Gastrocnemius medialis (tissue), 4 donors: ENCODE results near the gene PCDHGA12. TPM values are rescaled to one million over a fixed set of nuclear protein-coding genes. Genes with fewer than 3 reads are reported as not detected.
"Not testable (repeated sequence)": the region's sequence is repeated elsewhere in the genome, so short reads cannot be mapped to it uniquely, and the experiment has no call there.

ENCODE experiments used
- ATAC-seq, 2 donors: fragments of 150-250 bp; one replicate each; pipeline ENCODE4 v1.9.1; 2016
- DNase-seq, 2 donors: peaks; one replicate each; pipeline ENCODE4 v3.0.0-alpha.2; 2019
- H3K27ac ChIP-seq, 4 donors: fragments of 200-600 bp; sonication (generic); 1 replicate in 1 of 4; 2 replicates in 3 of 4; pipeline ENCODE4 v1.5.1; 2016 to 2018; ENCODE audit warnings: mild to moderate bottlenecking in 2 of 4, moderate library complexity in 1 of 4
- H3K27me3 ChIP-seq, 3 donors: fragments of 200-600 bp; sonication (generic) in 2 of 3; 1 replicate in 1 of 3; 2 replicates in 2 of 3; pipeline versions ENCODE4 v1.5.1 to v1.6.0; 2016 to 2019; ENCODE audit warnings: mild to moderate bottlenecking in 1 of 3, moderate library complexity in 1 of 3
- H3K36me3 ChIP-seq, 2 donors: fragments of 200-600 bp; sonication (generic) in 1 of 2; one replicate each; pipeline ENCODE4 v1.5.1; 2017 to 2018
- H3K4me1 ChIP-seq, 2 donors: fragments of 200-600 bp; sonication (generic) in 1 of 2; one replicate each; pipeline ENCODE4 v1.5.1; 2016 to 2017; ENCODE audit warnings: mild to moderate bottlenecking in 2 of 2
- H3K4me3 ChIP-seq, 4 donors: fragments of 200-600 bp; sonication (generic) in 3 of 4; 1 replicate in 1 of 4; 2 replicates in 3 of 4; pipeline ENCODE4 v1.5.1; 2016 to 2019; ENCODE audit warnings: mild to moderate bottlenecking in 2 of 4
- H3K9me3 ChIP-seq, 3 donors: fragments of 200-600 bp; sonication (generic) in 2 of 3; 1 replicate in 1 of 3; 2 replicates in 2 of 3; pipeline ENCODE4 v1.5.1; 2016 to 2019
- CTCF ChIP-seq, 5 experiments: fragments of 450-650 bp in 3 of 5; fragments of 200-600 bp in 2 of 5; sonication (generic) in 2 of 5; IDR thresholded peaks in 4 of 5; conservative IDR thresholded peaks in 1 of 5; 1 replicate in 4 of 5; 2 replicates in 1 of 5; pipeline ENCODE4 v1.5.1; 2016 to 2019; ENCODE audit warnings: antibody characterized with exemption in 5 of 5, mild to moderate bottlenecking in 3 of 5, moderate library complexity in 3 of 5
- POLR2A ChIP-seq, 2 donors: fragments of 450-650 bp; IDR thresholded peaks; one replicate each; pipeline ENCODE4 v1.6.1; 2017; ENCODE audit warnings: antibody characterized with exemption in 2 of 2, mild to moderate bottlenecking in 2 of 2, moderate library complexity in 2 of 2
- in situ Hi-C, 4 donors: fragments of 200-750 bp; cut with MboI; loops; one replicate each; pipeline versions ENCODE4 v1.15.0 to v1.8.0; 2017; ENCODE audit warnings: low sequenced_read_pairs in 4 of 4
- intact Hi-C: fragments of 100-400 bp; cut with DNase I; formaldehyde crosslinking; loops from one replicate; pipeline ENCODE4 v1.15.1; 2023; ENCODE audit warnings: low total_unique reads
- total RNA-seq, 4 donors: library from RNA; depleted of rRNA; stranded (reverse); fragments of >200 nt; gene quantifications; one replicate each; pipeline versions ENCODE4 v1.1.0 to v1.2.3, GENCODE V29; 2016

Gene PCDHGA12
- total RNA-seq, 4 donors from 2014 or later, result 1.1 to 5.4 (median 1.7) TPM

- TF ChIP-seq CTCF (IDR thresholded peaks at IDR 0.05 in 4 of 5, conservative IDR thresholded peaks at IDR 0.05 in 1 of 5), result no peak
- TF ChIP-seq POLR2A (IDR thresholded peaks at IDR 0.05), result no peak
- Histone ChIP-seq H3K36me3 (peaks cover 0 to 4% of the 10 kb centered on the region in 2 donors), H3K4me1 (peaks cover 11 to 17% of the 10 kb centered on the region in 2 donors), H3K27me3 (peaks cover 0 to 6% (median 4%) of the 10 kb centered on the region in 3 donors), H3K4me3 (peak overlapping the region in 2 of 4 donors; percentile 17 to 44), H3K9me3 (peaks cover 0 to 6% (median 0%) of the 10 kb centered on the region in 3 donors), H3K27ac (no peak overlapping the region)
- in situ Hi-C loops (no loop called here), intact Hi-C loops (no loop called here)
- no peak for ATAC-seq
- DNase-seq, result no peak
Observed at GRCh38 chr5:141399555-141400258, 30.6 kb upstream of the PCDHGA12 start.

DNA sequence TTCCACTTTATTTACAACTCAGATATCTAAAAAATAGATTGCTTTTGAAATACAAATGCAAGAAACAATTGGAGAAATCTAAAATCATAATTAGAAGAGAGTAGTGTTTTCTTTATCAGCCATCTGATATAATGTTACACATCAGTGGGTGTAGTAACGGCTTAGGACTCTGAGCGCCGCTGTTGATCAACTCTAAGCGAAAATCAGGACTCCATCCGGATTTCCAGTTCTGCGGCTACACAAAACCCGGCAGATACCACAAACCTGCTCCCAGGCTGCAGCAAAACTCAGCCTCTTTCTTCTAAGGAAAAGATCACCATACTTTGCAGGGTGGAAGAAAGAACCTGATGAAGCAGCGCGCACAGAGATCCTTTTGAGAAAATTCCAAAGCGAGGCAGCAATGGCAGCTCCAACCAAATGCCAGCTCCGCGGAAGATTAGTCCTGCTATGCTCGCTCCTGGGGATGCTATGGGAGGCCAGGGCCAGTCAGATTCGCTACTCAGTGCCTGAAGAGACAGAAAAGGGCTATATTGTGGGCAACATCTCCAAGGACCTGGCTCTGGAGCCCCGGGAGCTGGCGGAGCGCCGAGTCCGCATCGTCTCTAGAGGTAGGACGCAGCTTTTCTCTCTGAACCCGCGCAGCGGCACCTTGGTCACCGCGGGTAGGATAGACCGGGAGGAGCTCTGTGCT is 27.6 kb upstream of the PCDHGA12 start, which contains the start of gene PCDHGA9:
TSS of gene PCDHGA9 (plus strand) at position 226 of the 691 bp plus-strand sequence. CDS start at position 401, 175 bp downstream.
- peaks cover 0 to 4% of the 10 kb centered on the region in 2 donors for H3K36me3 ChIP-seq
- intact Hi-C loops, result no loop called here
- DNase-seq (no peak), ATAC-seq (peak; percentile 55 to 63)
- in situ Hi-C loops, result no loop called here
- H3K27ac ChIP-seq, result no peak within 1 kb of the TSS
- H3K27me3 ChIP-seq, result peaks cover 0 to 4% (median 0%) of the 10 kb centered on the region in 3 donors
- peaks cover 14 to 15% of the 10 kb centered on the region in 2 donors for H3K4me1 ChIP-seq
- peaks cover 0 to 6% (median 0%) of the 10 kb centered on the region in 3 donors for H3K9me3 ChIP-seq
- TF ChIP-seq POLR2A (IDR thresholded peaks at IDR 0.05) (no peak), CTCF (IDR thresholded peaks at IDR 0.05 in 4 of 5, conservative IDR thresholded peaks at IDR 0.05 in 1 of 5) (peak in 4 of 5 experiments; percentile 35 to 46 (median 40))
- H3K4me3 ChIP-seq, result peak within 1 kb of the TSS; percentile 29 to 45 (median 37)

DNA sequence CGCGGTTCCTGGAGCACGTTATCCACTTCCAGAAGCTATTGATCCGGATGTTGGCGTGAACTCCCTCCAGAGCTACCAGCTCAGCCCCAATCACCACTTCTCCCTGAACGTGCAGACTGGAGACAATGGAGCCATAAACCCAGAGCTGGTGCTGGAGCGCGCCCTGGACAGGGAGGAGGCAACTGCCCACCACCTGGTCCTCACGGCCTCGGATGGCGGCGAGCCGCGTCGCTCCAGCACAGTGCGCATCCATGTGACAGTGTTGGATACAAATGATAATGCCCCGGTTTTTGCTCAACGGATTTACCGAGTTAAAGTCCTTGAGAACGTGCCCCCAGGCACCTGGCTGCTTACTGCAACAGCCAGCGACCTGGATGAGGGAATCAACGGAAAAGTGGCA is 26.9 kb upstream of the PCDHGA12 start:
- DNase-seq, result no peak
- peaks cover 0 to 4% (median 0%) of the 10 kb centered on the region in 3 donors for H3K27me3 ChIP-seq
- in situ Hi-C loops, result no loop called here
- H3K4me3 ChIP-seq, result peak overlapping the region in 2 of 4 donors; percentile 29 to 41
- peaks cover 0 to 6% (median 0%) of the 10 kb centered on the region in 3 donors for H3K9me3 ChIP-seq
- intact Hi-C loops, result no loop called here
- no peak for ATAC-seq
- H3K36me3 ChIP-seq, result peaks cover 0 to 4% of the 10 kb centered on the region in 2 donors
- peaks cover 14 to 15% of the 10 kb centered on the region in 2 donors for H3K4me1 ChIP-seq
- TF ChIP-seq CTCF (IDR thresholded peaks at IDR 0.05 in 4 of 5, conservative IDR thresholded peaks at IDR 0.05 in 1 of 5) (no peak), POLR2A (IDR thresholded peaks at IDR 0.05) (no peak)
- no peak overlapping the region for H3K27ac ChIP-seq

DNA sequence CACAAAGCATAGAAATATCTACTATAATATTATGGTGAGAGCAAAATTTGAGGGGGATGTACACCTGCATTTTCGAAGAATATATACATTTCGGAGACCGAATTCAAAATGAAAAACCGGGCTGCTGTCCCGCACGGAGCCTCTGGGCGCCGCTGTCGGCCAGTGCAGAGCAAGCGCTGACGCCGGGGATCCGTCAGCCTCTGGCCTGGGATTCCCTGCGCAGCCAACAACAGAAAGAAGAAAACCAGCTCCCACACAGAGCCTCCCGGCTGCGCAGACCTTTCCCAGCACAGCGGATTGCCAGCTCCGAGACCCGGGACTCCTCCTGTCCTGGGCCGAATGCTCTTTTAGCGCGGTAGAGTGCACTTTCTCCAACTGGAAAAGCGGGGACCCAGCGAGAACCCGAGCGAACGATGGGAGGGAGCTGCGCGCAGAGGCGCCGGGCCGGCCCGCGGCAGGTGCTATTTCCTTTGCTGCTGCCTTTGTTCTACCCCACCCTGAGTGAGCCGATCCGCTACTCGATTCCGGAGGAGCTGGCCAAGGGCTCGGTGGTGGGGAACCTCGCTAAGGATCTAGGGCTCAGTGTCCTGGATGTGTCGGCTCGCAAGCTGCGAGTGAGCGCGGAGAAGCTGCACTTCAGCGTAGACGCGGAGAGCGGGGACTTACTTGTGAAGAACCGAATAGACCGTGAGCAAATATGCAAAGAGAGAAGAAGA is 22.4 kb upstream of the PCDHGA12 start, which contains the start of gene PCDHGB6:
TSS of gene PCDHGB6 (plus strand) at position 232 of the 716 bp plus-strand sequence. CDS start at position 414, 182 bp downstream.
- H3K27me3 ChIP-seq, result not testable (repeated sequence)
- H3K27ac ChIP-seq, result peak within 1 kb of the TSS; percentile 53 to 73 (median 64)

More for the DNA sequence above, 22.4 kb upstream of the PCDHGA12 start, which contains the start of gene PCDHGB6:
- H3K36me3 ChIP-seq, H3K9me3 ChIP-seq, intact Hi-C loops: not testable (repeated sequence)
- peak; percentile 48 to 75 (median 70) for TF ChIP-seq CTCF (IDR thresholded peaks at IDR 0.05 in 4 of 5, conservative IDR thresholded peaks at IDR 0.05 in 1 of 5)
- ATAC-seq (peak; percentile 73 to 75), DNase-seq (peak in 1 of 2 donors; percentile 39)
- Histone ChIP-seq H3K4me3 (peak within 1 kb of the TSS; percentile 36 to 57 (median 48)), H3K4me1 (peaks cover 6 to 19% of the 10 kb centered on the region in 2 donors)
- in situ Hi-C loops, result loop anchor here in 1 of 4 donors (5.0 kb wide), 1 partner anchor 149 kb away; no protein-coding TSS in a partner anchor
